H1 (cell line): ENCODE results near the gene RAMP1. TPM values are rescaled to one million over a fixed set of nuclear protein-coding genes. Genes with fewer than 3 reads are reported as not detected.

ENCODE experiments used
- CTCF ChIA-PET: fragments of 300-600 bp; sonication (Branson Sonifier 250); formaldehyde crosslinking; loops from one replicate; lab custom pipeline; 2021; ENCODE audit not compliant: partially characterized antibody; lab: Charles Lee
- POLR2A ChIA-PET: fragments of 300-600 bp; sonication (Branson Sonifier 250); formaldehyde crosslinking; loops from one replicate; lab custom pipeline; 2021; ENCODE audit warnings: inconsistent platforms; ENCODE audit not compliant: partially characterized antibody; lab: Charles Lee
- DNase-seq, 2 experiments: peaks; one replicate each; pipeline versions ENCODE4 v3.0.0 to v3.0.0-alpha.2; 2010 to 2022; ENCODE audit warnings: low spot score in 2 of 2, low read depth in 1 of 2, mixed read lengths in 1 of 2
- FAIRE-seq: peaks from 2 replicates; lab custom pipeline; 2011; peaks lifted over from hg19 to GRCh38; lab: Jason Lieb, UNC
- H2AFZ ChIP-seq: 2 replicates; pipeline ENCODE4 v1.8.1; 2012; ENCODE audit warnings: low read length, inconsistent platforms
- H2AK5ac ChIP-seq: 2 replicates; pipeline ENCODE4 v1.6.1; 2013; ENCODE audit warnings: low read depth, low read length
- H2BK120ac ChIP-seq: replicated peaks from 2 replicates; pipeline ENCODE3; 2013; ENCODE audit warnings: low read depth, low read length, inconsistent platforms
- H2BK12ac ChIP-seq: 2 replicates; pipeline ENCODE4 v1.6.1; 2013; ENCODE audit warnings: low read depth, low read length
- H2BK15ac ChIP-seq: 2 replicates; pipeline ENCODE4 v1.6.1; 2013; ENCODE audit warnings: low read length
- H2BK20ac ChIP-seq: 2 replicates; pipeline ENCODE4 v1.6.1; 2013; ENCODE audit warnings: low read length
- H2BK5ac ChIP-seq: 2 replicates; pipeline ENCODE4 v1.6.1; 2013; ENCODE audit warnings: low read depth, low read length
- H3K14ac ChIP-seq: 2 replicates; pipeline ENCODE4 v1.6.1; 2013; ENCODE audit warnings: inconsistent platforms; ENCODE audit not compliant: insufficient read length
- H3K18ac ChIP-seq: 2 replicates; pipeline ENCODE4 v1.6.1; 2013; ENCODE audit warnings: low read length; ENCODE audit errors: extremely low read depth
- H3K23ac ChIP-seq: 2 replicates; pipeline ENCODE4 v1.6.1; 2013; ENCODE audit warnings: inconsistent platforms; ENCODE audit not compliant: insufficient read length
- H3K23me2 ChIP-seq: 2 replicates; pipeline ENCODE4 v1.6.1; 2013; ENCODE audit warnings: low read depth, low read length
- H3K27ac ChIP-seq: 2 replicates; pipeline ENCODE4 v1.6.1; 2011; ENCODE audit warnings: low read depth, low read length, inconsistent platforms
- H3K27me3 ChIP-seq, 4 experiments: replicated peaks in 1 of 4; 1 replicate in 1 of 4; 2 replicates in 3 of 4; pipeline versions ENCODE4 v1.6.1 to v1.8.1; 2011 to 2013; ENCODE audit warnings: low read length in 3 of 4, mild to moderate bottlenecking in 3 of 4, inconsistent platforms in 2 of 4, mixed read lengths in 2 of 4, moderate library complexity in 1 of 4; ENCODE audit not compliant: control insufficient read depth in 3 of 4, insufficient read depth in 3 of 4; ENCODE audit errors: extremely low read depth in 1 of 4
- H3K36me3 ChIP-seq, 4 experiments: 2 replicates each; pipeline versions ENCODE4 v1.6.1 to v1.8.1; 2011 to 2013; ENCODE audit warnings: mild to moderate bottlenecking in 4 of 4, low read length in 3 of 4, moderate library complexity in 2 of 4, control low read depth in 1 of 4, inconsistent platforms in 1 of 4; ENCODE audit not compliant: insufficient read depth in 4 of 4, control insufficient read depth in 2 of 4
- H3K4ac ChIP-seq: replicated peaks from 2 replicates; pipeline ENCODE3; 2013; ENCODE audit warnings: low read length, low read depth, mixed read lengths, inconsistent platforms; ENCODE audit not compliant: insufficient read length
- H3K4me1 ChIP-seq, 4 experiments: replicated peaks in 1 of 4; 1 replicate in 1 of 4; 2 replicates in 3 of 4; pipeline versions ENCODE4 v1.6.1 to v1.8.1; 2011 to 2013; ENCODE audit warnings: low read length in 3 of 4, inconsistent platforms in 2 of 4, mixed read lengths in 1 of 4; ENCODE audit not compliant: insufficient read depth in 4 of 4, control insufficient read depth in 3 of 4
- H3K4me2 ChIP-seq, 2 experiments: 2 replicates each; pipeline versions ENCODE4 v1.6.1 to v1.8.1; 2011 to 2013; ENCODE audit warnings: low read depth in 2 of 2, low read length in 2 of 2, control low read depth in 1 of 2, inconsistent platforms in 1 of 2, mild to moderate bottlenecking in 1 of 2; ENCODE audit not compliant: insufficient read depth in 1 of 2
- H3K4me3 ChIP-seq, 4 experiments: fragments of 200-600, 300-600 bp in 1 of 4; sonication (generic), shearing (Covaris generic), sonication (Bioruptor Twin) in 1 of 4; 2 replicates each; pipeline versions ENCODE4 v1.5.1 to v1.8.1; 2011 to 2016; ENCODE audit warnings: low read length in 4 of 4, low read depth in 3 of 4, control low read depth in 2 of 4, inconsistent platforms in 2 of 4, mild to moderate bottlenecking in 2 of 4, mixed read lengths in 1 of 4, moderate library complexity in 1 of 4; ENCODE audit not compliant: insufficient read depth in 2 of 4; ENCODE audit errors: extremely low read depth in 1 of 4
- H3K56ac ChIP-seq: replicated peaks from 2 replicates; pipeline ENCODE3; 2013; ENCODE audit warnings: low read depth, mild to moderate bottlenecking, mixed read lengths, low read length, inconsistent platforms; ENCODE audit not compliant: insufficient read length
- H3K79me1 ChIP-seq: 2 replicates; pipeline ENCODE4 v1.6.1; 2013; ENCODE audit warnings: low read depth, low read length, control low read depth
- H3K79me2 ChIP-seq, 2 experiments: 2 replicates each; pipeline versions ENCODE4 v1.6.1 to v1.8.1; 2012 to 2013; ENCODE audit warnings: low read length in 2 of 2, mild to moderate bottlenecking in 2 of 2, inconsistent platforms in 1 of 2; ENCODE audit not compliant: insufficient read depth in 2 of 2, control insufficient read depth in 1 of 2
- H3K9ac ChIP-seq, 4 experiments: replicated peaks in 1 of 4; 1 replicate in 1 of 4; 2 replicates in 3 of 4; pipeline versions ENCODE4 v1.6.1 to v1.8.1; 2011 to 2013; ENCODE audit warnings: low read depth in 3 of 4, low read length in 3 of 4, control low read depth in 2 of 4, mild to moderate bottlenecking in 2 of 4, moderate library complexity in 2 of 4, inconsistent platforms in 1 of 4; ENCODE audit errors: extremely low read depth in 1 of 4
- H3K9me3 ChIP-seq, 2 experiments: 2 replicates each; pipeline versions ENCODE4 v1.6.1 to v1.8.1; 2012 to 2013; ENCODE audit warnings: mild to moderate bottlenecking in 2 of 2, moderate library complexity in 2 of 2, control low read depth in 1 of 2, inconsistent platforms in 1 of 2, low read depth in 1 of 2, low read length in 1 of 2, mixed read lengths in 1 of 2; ENCODE audit not compliant: insufficient read depth in 2 of 2
- H4K20me1 ChIP-seq, 2 experiments: replicated peaks in 1 of 2; 2 replicates each; pipeline versions ENCODE3 to v1.8.1; 2011 to 2013; ENCODE audit warnings: inconsistent platforms in 2 of 2, low read length in 2 of 2, mild to moderate bottlenecking in 1 of 2; ENCODE audit not compliant: insufficient read depth in 2 of 2, control insufficient read depth in 1 of 2
- H4K5ac ChIP-seq: 2 replicates; pipeline ENCODE4 v1.6.1; 2013; ENCODE audit warnings: low read length, low read depth, mixed read lengths, inconsistent platforms; ENCODE audit not compliant: insufficient read length
- H4K8ac ChIP-seq: 2 replicates; pipeline ENCODE4 v1.8.0; 2013; ENCODE audit warnings: mild to moderate bottlenecking, moderate library complexity, low read length, inconsistent platforms; ENCODE audit not compliant: insufficient read depth; ENCODE audit errors: extremely low read depth
- H4K91ac ChIP-seq: replicated peaks from 2 replicates; pipeline ENCODE3; 2013; ENCODE audit warnings: low read length, mixed read lengths, inconsistent platforms; ENCODE audit not compliant: insufficient read length
- BRCA1 ChIP-seq: IDR thresholded peaks from 2 replicates; pipeline ENCODE4 v1.6.1; 2012; ENCODE audit warnings: low read depth, low read length, improper control_type of control experiment
- EZH2 ChIP-seq: fragments of 200-600 bp; sonication (generic); IDR thresholded peaks from 2 replicates; pipeline ENCODE4 v1.7.1; 2012; ENCODE audit warnings: low read depth, mild to moderate bottlenecking, moderate library complexity, low read length, inconsistent platforms; ENCODE audit not compliant: severe bottlenecking
- FOSL1 ChIP-seq: IDR thresholded peaks from 2 replicates; pipeline ENCODE4 v1.6.1; 2011; ENCODE audit warnings: mild to moderate bottlenecking, low read depth, low read length, moderate library complexity; ENCODE audit not compliant: insufficient read depth
- MAX ChIP-seq: IDR thresholded peaks from 2 replicates; pipeline ENCODE4 v1.6.1; 2012; ENCODE audit warnings: inconsistent platforms
- WGBS, 2 experiments: shearing (Covaris generic) in 1 of 2; methylation state at CpG; one replicate each; pipeline versions ENCODE4 v1.1.6 to v1.1.7; 2013 to 2015; ENCODE audit warnings: low lambda C conversion rate in 2 of 2, mixed read lengths in 2 of 2, inconsistent platforms in 1 of 2, low coverage in 1 of 2, missing lambda C conversion rate in 1 of 2; ENCODE audit not compliant: insufficient replicate concordance in 2 of 2, insufficient coverage in 1 of 2, insufficient read length in 1 of 2; ENCODE audit errors: extremely low coverage in 1 of 2, missing lambda C conversion rate in 1 of 2; 5-methylcytosine and 5-hydroxymethylcytosine counted together
- polyA plus RNA-seq, 7 experiments: library from polyadenylated mRNA; depleted of rRNA in 3 of 7; stranded (reverse) in 5 of 7; unstranded in 2 of 7; fragments of >200 nt in 5 of 7; fragments of 200-250 nt in 2 of 7; gene quantifications; 1 replicate in 5 of 7; 2 replicates in 1 of 7; 4 replicates in 1 of 7; pipeline versions ENCODE4 v1.2.1 to v1.2.3, GENCODE V29; 2011 to 2013; ENCODE audit warnings: missing spikeins in 2 of 7, mixed read lengths in 2 of 7
- total RNA-seq: library from RNA; stranded (reverse); fragmentation: NEBNext Ultra II Directional; extraction: Animal tissue kit (Norgen Biotek cat#: 25700); gene quantifications from 2 replicates; pipeline ENCODE4 v1.2.1, GENCODE V29; 2021
- TF ChIP-seq, protein P1 (sequence below): IDR thresholded peaks from 2 replicates; pipeline ENCODE4 v1.6.1; 2012; ENCODE audit warnings: inconsistent platforms

Gene RAMP1
- total and polyA plus RNA-seq, 2 of the 8 experiments (the other 6 are each of a cell fraction or from before 2014, with no cell fraction given): 0.65 to 4.3 TPM

- Histone ChIP-seq H3K9ac (no peak overlapping the region), H3K27ac (no peak overlapping the region), H2BK12ac (no peak overlapping the region), H3K18ac (no peak overlapping the region), H4K91ac (no peak overlapping the region), H3K4me3 (no peak overlapping the region), H3K9me3 (peaks cover 3 to 6% of the 10 kb centered on the region in 2 experiments; a peak in 2 of 4 replicates), H2BK120ac (no peak overlapping the region), H3K56ac (no peak overlapping the region), H3K27me3 (no peaks in the 10 kb centered on the region), H3K4me2 (no peak overlapping the region), H3K79me2 (no peaks in the 10 kb centered on the region), H3K36me3 (no peaks in the 10 kb centered on the region; a peak in 1 of 8 replicates), H2BK5ac (no peak overlapping the region), H2AK5ac (no peak overlapping the region), H3K23me2 (peaks cover 2% of the 10 kb centered on the region; the same call in 1 of the 2 replicates), H3K23ac (no peak overlapping the region), H3K4ac (no peak overlapping the region), H2BK15ac (no peak overlapping the region), H3K14ac (no peak overlapping the region), H4K5ac (no peak overlapping the region), H4K8ac (no peak overlapping the region), H2BK20ac (no peak overlapping the region), H3K79me1 (no peaks in the 10 kb centered on the region), H3K4me1 (no peaks in the 10 kb centered on the region; a peak in 1 of 7 replicates), H2AFZ (no peak overlapping the region), H4K20me1 (no peaks in the 10 kb centered on the region)
- CTCF ChIA-PET: no interaction called here
- FAIRE-seq (no peak), DNase-seq (no peak)
- POLR2A ChIA-PET: no interaction called here
- 87% methylated on average over 7 of the region's 7 CpGs; no CpG with 5 or more reads in 1 of the 2 experiments for WGBS, 2 experiments
- TF ChIP-seq MAX (0 out of 2 replicates have a peak, but pooled peaks have one; percentile 15), FOSL1 (no peak), EZH2 (no peak), BRCA1 (no peak)
- TF ChIP-seq, protein P1, sequence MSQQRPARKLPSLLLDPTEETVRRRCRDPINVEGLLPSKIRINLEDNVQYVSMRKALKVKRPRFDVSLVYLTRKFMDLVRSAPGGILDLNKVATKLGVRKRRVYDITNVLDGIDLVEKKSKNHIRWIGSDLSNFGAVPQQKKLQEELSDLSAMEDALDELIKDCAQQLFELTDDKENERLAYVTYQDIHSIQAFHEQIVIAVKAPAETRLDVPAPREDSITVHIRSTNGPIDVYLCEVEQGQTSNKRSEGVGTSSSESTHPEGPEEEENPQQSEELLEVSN: peak; percentile 26; the same call in 1 of the 2 replicates
Measured at GRCh38 chr2:237943395-237944094, 84.1 kb downstream of the RAMP1 start.
